Measurements from ENCODE around the gene ELAVL2.
"Not testable (repeated sequence)": the region's sequence is repeated elsewhere in the genome, so short reads cannot be mapped to it uniquely, and the experiment has no call there.

ELAVL2 gene

DNA sequence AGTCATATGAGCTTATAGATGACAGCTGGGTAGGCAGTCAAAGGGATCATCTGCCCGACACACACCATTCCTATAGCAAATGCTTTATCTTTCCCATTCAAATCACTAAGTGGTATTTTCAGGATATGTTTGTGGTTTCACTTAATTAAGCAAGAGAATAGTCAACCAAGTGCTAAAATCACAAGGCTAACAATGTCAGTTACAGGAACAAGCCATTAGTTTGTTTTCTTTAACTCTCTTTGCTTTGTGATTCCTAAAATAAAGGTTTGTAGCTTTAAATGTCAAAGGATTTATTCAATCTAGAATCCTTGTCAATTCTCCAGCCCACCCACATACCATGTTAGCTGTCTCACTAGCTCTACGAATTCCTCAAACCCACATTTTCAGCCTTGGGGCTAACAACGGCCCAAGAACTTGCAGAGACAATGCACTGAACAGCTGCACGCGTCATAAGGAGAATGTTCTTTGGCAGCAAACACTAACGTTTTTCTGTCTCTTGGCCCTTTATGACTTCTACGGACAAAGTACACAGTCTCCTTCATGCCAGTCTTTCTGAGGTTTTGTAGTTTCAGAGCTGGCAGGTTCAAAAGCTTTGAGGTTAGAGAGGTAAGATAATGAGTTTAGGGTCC is 56.6 kb downstream of the ELAVL2 start:
- no peak for DNase-seq

DNA sequence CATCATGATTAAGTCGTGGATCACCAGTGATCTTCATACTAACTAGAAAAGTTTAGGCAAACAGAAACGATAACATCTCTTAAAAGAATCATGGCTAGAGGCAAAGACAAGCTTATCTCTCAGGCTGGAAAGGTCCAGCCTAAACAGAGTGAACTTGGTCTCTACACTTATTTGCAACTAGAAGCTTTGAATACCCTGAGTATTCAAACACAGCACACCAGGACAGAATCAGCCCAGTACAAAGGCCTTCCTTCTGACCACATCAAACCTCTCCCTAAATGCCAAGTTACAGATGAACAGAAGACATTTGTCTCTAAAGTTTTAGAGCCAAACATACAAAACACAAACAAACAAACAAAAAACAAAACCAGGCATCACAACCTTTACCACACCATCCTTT is 57.2 kb downstream of the ELAVL2 start:
- no peak for DNase-seq

DNA sequence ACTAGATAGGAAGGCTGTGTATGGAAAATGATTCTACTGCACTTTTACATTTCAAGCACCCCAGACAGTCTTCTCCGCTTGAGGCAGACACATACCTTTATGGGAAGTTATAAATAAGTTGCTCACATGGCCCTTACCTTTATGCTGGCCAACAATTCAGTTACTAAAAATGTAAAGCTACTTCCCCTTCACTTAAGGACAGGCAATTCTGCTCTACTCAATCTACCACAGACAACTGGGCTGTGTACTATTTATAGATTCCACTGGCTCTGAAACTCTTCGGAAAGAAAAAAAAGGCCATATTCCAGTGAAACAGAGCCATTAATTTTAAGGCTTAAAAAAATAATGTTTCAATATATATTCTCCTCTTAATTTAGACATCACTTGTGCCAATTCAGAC is 59.4 kb downstream of the ELAVL2 start:
- no peak for DNase-seq

DNA sequence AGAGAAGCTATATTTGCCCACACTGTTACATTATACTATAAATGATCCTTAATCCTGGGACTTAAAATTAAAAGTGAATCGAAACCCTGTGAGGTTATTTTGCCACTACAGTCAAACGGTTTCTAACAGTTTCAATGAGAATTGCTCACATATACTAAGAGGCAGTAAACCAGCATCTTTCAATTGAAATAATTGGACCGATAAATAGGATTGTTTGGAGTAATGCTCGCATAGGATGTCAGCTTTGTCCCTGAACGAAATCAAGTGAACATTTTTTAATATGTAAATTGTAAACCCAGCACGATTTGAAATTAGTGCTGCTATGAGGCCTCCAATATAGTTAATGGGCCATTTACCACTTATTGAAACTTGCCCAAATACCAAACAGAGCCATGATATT is 60.5 kb downstream of the ELAVL2 start:
- no peak for DNase-seq

DNA sequence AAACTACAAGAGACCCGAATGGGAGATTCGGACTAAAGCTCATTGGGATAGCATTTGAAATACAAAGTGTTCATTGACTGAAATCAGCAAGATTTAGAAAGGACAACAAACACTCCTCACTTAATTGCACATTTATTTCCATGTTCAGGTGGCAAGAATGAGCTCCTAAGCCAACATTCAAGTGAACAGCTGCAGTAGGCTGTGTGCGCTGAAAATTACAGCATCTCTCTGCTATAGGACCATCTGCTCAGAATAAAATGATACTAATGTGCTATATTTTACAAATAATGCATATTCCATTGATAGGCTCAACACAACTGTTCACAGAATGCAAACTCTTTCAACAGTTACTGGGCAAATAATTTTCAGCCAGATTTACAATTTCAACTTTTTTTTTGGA is 61.8 kb downstream of the ELAVL2 start:
- no peak for DNase-seq

DNA sequence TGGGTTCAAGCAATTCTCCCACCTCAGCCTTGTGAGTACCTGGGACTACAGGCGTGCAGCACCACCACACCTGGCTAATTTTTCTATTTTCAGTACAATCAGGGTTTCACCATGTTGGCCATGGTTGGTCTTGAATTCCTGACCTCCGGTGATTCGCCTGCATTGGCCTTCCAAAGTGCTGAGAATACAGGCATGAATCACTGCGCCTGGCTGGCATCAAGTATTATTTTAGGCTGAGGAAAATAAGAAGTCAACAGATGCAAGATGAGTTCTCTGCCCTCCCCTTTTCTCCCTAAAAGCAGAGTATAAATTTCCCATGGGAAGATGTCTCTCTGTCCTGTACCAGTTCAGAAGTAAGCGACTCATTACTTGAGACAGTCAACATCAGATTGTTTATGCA is 71.5 kb downstream of the ELAVL2 start:
- no peak for DNase-seq

DNA sequence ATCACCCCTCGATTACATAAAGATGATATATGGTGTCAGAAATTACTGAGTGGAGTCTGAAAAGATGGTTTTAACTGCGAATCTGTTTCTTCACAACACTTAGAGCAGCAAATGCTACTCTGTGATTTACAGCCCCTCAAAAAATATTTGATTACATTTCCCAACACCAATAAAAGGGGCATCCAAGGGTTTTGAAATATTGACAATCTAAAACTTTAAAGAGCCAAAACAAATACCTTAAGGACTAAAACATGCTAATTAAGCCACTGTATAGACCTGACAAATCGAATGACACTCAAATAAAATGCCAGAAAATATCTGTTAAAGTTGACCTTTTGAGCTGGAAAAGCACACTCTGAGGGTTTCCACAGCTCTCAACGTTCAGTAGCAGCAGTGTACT is 73.2 kb downstream of the ELAVL2 start:
- no peak for DNase-seq

DNA sequence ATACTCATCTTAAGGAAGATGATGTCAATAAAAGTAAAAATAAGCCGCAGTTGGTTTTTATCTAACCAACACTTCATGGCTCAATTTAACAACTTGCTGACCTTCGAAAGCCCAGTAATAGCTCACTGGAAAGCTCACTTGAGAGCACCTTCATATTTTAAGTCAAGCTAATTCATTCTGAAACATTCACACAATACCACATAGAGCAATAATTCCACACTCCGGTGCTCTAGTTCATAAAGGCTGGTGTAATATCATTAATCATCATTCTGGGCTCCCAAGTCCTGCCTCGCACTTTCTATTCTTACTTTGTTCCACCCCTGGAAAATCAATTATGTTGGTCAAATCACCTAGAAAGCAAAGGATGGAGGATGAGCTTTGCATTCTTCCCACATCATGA is 74.4 kb downstream of the ELAVL2 start:
- no peak for DNase-seq

DNA sequence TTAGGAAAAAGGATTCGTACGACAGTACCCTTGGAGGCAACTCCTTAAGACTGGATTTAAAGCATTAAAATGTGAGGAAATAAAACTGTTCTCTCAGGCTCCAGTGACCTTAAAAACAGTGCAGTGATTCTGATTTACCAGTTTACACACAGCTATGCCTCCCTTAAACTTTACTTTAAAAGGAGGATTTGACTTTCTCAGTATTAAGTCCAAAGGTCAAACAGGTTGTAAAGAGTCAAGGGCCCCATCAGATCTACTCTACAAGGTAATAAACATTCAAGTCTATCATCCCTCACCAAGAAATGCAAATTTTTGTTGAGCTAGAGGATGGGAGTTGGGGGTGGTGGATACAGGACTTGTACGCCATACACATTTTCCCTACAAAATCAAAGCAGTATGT is 75.2 kb downstream of the ELAVL2 start:
- no peak for DNase-seq

DNA sequence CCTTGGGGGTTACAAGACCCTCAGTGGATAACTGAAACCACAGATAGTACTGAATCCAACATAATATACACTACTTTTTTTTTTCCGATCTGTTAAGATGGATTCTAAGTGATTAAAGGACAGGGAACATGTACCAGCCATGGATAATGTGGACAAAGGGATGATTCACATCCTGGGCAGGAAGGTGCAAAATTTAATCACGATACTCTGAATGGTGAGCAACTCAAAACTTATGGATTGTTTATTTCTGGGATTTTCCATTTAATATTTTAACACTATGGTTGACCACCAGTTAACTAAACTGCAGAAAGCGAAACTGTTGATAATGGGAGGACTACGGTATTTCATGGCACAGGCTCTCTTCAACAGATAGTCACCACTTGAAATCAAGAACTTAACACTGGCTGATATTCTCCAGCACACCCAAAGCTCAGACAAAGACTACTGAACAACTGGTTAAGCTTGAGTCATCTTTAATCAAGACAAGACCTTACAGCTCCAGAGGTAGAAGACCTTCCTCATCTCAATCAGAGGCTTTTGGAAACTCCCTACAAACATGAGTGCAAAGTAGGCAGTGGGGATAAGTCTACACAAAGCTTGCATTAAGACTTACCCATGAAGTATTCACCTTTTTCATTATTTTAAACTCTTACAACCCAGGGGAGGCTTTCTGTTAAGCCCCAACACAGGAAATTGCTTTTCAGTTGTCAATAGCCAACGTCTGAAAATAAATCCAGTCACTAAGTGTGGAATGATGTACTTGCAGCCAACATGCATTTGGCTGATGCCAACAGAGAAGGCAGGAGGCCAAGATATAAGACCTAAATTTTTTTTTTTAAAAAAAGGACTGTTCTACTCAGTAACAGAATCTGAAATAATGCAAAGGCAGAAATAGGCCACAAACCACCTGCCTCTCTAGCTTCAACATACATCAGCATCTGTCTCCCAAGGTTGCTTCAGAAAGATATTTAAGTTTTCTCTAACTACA is 78.7 kb downstream of the ELAVL2 start:
- DNase-seq: no peak

DNA sequence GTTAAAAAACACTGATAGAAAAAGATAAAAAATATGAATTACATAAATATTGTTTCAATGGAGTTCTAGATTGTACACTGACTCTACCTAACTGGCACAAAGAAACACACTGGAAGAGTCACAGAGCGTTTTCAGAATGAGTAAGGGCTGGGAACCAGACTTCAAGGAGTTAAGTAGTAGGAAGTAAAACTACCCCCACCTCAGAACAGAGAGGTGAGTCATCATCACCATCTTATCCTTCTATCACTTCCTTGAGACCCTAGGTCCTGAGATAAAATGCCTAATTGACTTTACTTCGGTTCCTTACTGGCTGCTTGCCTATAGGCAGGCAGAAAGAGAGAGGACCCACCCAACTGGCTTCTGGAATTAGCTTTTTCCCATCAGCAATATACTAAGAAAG is 79.7 kb downstream of the ELAVL2 start:
- no peak for DNase-seq

DNA sequence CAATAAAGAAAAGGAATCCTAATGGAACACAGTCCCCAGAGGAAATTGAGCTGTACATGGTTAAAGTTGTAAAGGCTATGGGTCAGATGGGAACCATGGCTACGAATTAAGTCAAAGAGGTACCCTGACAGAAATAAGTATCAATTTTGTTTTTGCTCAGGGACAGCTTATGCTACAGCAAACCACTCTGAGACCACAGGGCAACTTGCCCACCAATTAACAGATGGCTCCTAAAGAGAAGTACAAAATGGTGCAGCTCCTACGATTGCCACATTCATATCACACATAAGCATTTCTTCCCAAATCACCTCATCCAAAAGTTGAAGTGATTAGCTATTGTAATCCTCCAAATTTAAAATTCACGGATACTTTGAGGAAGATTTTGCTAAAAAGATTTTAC is 83.0 kb downstream of the ELAVL2 start:
- DNase-seq: no peak

DNA sequence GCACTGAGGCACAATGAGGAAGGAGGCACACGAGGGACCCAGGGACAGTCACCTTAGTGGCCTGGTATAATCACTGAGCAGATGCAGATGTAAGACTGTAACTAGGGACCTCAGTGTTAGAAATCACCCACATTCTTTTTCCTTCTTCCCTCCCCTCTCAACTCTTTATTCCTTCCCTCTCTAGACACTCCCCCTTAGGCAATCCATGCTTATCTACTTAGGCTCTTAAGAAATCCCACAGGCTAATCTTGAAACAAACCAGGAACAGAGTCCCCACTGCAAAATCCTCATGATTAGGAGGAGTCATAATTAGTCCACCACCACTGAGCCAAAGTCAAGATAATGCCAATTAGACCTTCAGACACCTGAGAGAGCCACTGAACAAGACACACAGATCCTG is 84.7 kb downstream of the ELAVL2 start:
- DNase-seq: no peak

DNA sequence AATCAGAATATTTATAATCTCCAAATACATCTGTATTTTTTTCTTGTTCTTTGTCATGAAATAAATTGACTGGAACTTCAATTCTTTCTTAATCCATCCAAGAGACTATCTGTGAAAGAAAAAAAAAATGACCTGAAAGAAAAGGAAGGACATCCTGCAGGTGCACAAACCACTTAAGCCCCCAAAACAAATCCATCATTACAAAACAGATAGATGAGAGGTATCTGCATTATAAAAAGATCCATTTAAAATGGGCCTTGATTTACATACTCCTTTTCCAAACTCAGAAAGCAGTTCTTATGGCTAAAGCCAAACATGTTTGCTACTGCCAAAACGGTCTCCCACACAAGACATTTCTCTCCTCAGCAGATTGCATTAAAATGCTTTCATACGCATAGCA is 85.5 kb downstream of the ELAVL2 start:
- DNase-seq: no peak

DNA sequence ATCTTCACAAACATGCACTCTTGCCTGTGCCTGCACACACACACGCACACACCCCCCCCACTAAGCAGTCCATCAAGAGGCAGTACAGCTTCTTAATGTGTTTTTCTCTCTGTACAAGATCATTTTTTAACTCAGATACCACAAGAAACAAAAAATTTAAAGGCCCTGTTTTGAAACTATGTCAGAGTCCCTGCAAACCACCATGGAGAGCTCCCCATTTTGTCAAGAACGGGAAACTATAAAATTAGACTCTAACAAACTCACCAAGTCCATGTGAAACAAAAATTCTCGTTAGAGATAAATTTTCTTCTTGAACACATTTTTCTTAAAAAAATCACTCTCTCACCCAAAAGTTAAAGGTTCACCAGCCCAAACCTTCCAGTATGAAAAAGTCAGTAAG is 86.3 kb downstream of the ELAVL2 start:
- DNase-seq: no peak

DNA sequence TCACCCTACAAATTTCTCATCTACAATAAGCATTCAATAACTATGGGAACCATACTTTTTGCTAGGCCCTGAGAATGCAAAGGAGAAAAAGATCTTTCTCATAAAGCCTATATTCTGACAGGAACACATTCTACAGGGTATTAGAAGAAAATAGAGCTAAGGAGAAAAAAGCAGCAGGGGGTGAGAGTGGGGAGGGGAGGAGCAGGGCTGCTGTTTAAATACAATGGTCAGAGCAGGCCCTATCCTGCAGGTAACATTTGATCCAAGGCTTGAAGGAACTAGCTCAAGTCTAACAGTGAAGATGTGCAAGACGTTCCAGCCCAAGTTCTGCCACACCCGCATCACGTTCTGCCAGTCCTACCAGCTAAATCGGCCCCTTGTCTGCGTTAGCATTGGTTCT is 89.7 kb downstream of the ELAVL2 start:
- DNase-seq: no peak

DNA sequence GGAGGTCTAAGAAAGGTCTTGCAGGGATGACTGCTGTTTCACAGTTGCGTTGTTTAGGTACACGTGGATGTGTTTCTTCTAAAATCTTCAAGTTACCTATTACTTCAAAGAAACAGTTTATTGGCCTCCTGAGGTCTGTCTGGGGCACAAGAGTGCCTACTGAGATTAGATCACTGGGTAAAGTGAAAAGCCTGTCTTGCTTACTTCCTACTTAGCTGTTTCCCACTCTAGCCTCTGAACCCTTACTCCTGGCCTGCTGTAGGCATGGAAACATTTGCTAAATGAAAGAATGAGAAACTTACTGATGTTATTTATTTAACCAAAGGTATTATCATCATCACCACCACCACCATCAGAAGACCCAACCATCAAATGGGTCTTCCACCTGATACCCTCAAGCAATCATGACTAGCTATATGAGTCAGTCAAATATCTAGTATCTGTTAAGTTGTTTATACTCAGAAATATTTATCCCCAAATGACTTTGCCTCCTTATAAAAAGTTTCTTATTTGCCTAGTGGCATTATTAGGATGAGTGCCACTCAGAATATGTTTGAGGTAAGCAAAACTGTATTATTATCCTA is 92.5 kb downstream of the ELAVL2 start:
- DNase-seq: no peak

DNA sequence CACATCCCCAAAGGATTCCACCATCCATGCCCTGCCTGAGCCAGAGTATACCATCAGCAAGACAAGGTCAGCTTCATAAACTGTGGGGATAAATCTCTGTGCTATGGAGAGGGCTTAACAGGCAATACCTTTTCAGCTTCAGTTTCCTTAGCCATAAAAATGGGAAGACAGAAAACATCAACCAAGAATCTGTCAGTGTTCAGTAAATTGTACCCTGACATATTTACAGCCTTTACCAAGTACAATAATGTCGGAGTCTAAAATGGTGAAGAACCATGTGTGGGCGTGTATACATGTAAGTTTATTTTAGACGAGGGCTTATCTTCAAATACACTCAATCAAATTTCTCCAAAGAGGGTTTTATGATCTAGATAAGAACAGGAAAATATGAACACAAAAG is 94.7 kb downstream of the ELAVL2 start:
- DNase-seq: no peak

DNA sequence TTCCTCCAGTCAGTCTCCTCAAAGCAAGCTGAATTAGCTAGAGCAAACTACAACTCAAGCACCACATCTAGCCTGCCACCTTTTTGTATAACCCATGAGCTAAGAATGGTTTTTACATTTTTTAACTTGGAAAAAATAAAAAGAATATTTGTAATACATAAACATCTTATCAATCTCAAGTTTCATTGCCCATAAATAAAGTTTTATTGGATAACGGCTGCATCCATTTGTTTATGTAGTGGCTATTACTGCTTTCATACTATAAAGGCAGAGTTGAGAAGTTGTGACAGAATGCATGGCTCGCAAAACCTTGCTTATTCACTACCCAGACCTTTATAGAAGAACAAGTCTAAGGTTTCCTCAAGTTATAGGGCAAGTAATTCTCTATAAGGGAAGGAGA is 95.7 kb downstream of the ELAVL2 start:
- no peak for DNase-seq

DNA sequence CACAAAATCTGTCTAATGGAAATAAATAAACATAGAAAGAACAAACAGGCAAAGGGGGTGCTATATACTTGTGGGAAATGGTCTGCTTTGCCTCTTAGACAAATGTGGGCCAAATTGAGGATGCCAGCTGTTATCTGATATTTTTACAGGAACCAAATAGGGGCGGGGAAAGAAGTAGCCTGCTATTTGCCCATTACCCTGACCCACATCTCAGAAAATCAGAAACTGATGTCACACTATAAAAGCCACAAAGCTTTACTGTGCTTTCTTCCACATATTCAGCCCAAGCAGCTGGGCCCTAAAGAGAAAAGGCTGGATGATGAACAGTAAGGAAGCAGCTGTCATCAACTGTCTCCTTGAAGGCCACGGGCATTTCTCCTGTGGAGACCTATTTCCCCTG is 97.3 kb downstream of the ELAVL2 start:
- no peak for DNase-seq

DNA sequence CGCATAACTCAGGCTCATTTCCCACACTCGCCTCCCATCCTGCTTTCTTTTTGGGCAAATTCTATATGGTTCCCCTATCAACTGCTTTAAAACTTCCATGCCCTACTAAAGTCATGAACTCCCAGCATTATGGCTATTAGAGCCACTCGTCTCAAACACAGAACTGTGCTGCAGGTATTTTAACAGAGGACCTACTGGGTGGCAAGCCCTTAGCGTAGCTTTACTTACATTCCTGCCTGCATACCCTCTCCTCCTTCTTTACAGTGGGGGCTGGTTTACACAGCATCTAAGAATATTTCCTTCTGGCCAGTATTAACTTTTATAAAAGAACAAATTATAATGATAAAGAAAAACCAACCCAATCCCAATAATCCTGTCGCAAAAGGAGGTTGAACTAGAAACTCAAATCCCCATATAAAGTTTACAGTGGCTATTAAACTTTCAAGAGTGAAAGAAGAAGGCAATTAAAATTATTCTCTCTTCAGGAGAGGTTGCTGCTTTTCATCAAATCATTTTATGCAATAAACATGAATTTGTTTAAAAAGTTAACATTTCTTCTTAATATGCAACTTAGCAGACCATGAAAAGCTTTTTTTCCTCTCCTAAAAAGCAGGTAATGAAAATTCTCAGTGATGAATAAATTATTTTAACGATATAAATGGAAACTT is 100.6 kb downstream of the ELAVL2 start:
- no peak for DNase-seq

DNA sequence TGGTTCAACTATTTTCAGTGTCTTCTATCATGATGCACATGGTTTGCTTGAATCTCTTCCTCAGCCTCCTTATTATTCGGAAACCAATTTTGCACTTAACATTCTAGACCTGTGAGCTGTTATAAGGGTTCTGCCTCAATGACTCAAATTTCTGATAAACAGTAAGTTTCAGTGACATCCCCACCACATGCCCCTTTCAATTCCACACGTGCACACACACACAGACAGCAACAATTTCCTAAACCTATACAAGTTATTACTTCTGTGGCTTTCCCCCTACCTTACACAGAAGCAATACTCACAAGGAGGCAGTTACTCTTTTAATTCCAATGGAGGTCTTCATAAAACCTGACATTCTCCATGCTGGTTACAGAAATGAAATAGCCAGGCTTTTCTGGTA is 102.4 kb downstream of the ELAVL2 start:
- no peak for DNase-seq

DNA sequence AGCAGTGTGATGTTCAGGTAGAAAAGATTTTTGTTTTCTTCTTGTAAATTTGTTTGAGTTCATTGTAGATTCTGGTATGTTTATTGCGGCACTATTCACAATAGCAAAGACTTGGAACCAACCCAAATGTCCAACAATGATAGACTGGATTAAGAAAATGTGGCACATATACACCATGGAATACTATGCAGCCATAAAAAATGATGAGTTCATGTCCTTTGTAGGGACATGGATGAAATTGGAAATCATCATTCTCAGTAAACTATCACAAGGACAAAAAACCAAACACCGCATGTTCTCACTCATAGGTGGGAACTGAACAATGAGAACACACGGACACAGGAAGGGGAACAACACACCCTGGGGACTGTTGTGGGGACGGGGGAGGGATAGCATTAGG is 103.0 kb downstream of the ELAVL2 start:
- not testable (repeated sequence) for DNase-seq

DNA sequence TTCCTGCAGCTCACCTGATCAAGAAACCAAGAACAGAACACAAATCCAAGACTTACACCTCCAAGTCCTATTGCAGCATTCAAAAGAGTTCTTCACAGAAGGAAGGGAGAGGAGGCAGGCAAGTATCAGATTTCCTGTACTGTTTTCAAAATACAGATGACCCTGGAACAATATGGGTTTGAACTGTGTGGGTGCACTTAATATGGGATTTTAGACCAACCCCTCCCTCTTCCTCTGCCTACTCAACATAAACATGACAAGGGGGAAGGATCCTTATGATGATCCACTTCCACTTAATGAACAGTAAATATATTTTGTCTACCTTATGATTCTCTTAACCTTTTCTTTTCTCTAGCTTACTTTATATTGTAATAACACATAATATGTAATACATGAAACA is 104.6 kb downstream of the ELAVL2 start:
- DNase-seq: no peak

Data from stimulated activated naive CD4-positive, alpha-beta T cell (primary cell).